ENCODE results near the gene THAP10.

Gene THAP10

DNA sequence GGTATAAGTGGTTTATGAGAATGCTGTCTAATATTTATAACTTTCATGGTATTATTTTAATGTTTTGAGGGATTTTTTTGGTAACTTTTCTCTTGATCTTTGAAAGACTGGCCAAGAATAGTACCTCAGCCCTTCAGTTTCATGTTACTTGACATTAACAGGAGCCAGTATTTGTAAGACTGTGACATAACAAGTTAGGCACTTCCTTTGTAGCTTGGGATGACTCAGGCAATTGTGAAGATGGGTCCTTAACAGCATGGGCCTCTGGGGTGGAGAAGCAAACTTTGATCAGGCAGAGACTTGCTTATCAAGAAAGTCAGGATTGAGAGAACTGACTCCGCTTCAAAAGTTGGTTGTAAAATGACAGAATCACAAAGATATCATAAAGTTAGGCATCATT is 9.9 kb upstream of the THAP10 start:
- Histone ChIP-seq H3K4me1 (no peaks in the 10 kb centered on the region), H3K9me3 (no peaks in the 10 kb centered on the region), H3K27me3 (no peaks in the 10 kb centered on the region), H3K4me3 (no peak overlapping the region), H3K27ac (no peak overlapping the region), H3K36me3 (peaks cover 9 to 47% (median 20%) of the 10 kb centered on the region in 3 donors)
- no peak for DNase-seq
- TF ChIP-seq, protein P1, sequence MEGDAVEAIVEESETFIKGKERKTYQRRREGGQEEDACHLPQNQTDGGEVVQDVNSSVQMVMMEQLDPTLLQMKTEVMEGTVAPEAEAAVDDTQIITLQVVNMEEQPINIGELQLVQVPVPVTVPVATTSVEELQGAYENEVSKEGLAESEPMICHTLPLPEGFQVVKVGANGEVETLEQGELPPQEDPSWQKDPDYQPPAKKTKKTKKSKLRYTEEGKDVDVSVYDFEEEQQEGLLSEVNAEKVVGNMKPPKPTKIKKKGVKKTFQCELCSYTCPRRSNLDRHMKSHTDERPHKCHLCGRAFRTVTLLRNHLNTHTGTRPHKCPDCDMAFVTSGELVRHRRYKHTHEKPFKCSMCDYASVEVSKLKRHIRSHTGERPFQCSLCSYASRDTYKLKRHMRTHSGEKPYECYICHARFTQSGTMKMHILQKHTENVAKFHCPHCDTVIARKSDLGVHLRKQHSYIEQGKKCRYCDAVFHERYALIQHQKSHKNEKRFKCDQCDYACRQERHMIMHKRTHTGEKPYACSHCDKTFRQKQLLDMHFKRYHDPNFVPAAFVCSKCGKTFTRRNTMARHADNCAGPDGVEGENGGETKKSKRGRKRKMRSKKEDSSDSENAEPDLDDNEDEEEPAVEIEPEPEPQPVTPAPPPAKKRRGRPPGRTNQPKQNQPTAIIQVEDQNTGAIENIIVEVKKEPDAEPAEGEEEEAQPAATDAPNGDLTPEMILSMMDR (IDR thresholded peaks at IDR 0.05) = no peak
- intact Hi-C loops (cut with DNase I; ENCODE audit: low total_unique reads) = no loop called here

DNA sequence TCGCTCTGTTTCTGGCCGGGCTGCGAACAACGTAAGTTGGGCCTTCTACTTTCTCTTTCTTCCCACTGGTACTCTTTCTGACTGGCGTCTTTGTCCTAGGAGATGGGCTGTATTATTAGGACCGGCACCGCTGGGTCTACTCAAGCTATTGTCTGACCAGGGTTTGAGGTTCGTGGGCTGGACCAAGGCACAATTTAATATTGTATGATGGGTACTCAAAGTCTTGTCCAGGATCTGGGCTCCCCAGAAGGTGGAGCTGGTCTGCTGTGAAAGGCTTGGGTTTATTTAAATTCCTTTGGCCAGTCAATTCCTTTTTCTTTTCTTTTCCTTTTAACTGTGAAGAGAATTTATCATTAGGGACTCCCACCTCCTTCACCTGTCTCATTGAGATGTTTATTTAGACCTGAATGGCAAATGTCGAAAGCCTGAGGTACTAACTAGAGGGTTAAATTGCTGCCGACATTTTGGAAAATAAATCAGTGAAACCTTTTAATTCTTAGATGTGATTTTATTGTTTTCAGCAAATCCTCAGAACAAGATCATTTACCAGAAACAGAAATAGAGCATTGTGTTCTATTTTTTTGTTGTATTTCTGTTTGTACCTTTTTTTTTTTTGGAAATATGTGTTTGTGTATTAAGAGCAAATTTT is 803 bp upstream of the THAP10 start:
- DNase-seq = peak in 1 of 2 donors; percentile 38
- peak overlapping the region; percentile 80 to 83 for H3K27ac ChIP-seq
- H3K27me3 ChIP-seq = no peaks in the 10 kb centered on the region
- TF ChIP-seq, protein P1 (IDR thresholded peaks at IDR 0.05) = peak in 1 of 2 experiments; percentile 42
- intact Hi-C loops (cut with DNase I; ENCODE audit: low total_unique reads) = no loop called here
- no peaks in the 10 kb centered on the region for H3K9me3 ChIP-seq
- peak overlapping the region; percentile 61 to 79 for H3K4me3 ChIP-seq
- peaks cover 0 to 21% (median 11%) of the 10 kb centered on the region in 4 donors for H3K4me1 ChIP-seq
- H3K36me3 ChIP-seq = peaks cover 3 to 4% (median 3%) of the 10 kb centered on the region in 3 donors

DNA sequence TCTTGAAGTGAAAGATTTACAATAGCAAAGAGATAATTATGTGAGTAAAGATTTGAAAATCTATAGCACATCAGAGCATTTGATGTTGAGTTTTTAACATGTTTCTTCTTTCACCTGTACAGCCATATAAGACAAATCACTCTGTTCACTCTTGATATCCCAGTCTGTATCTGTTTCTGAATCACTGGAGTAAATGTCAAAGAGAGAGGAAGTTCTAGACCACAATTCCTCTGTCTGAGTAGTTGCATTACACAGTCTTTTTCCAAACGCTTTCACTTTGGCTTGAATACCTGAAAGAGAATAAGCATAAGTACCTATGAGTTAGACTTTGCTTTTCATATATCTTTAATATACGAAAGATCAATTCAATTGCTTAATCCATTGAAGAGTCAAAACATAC is 9.9 kb downstream of the THAP10 start:
- DNase-seq = no peak
- Histone ChIP-seq H3K36me3 (no peaks in the 10 kb centered on the region), H3K4me1 (no peaks in the 10 kb centered on the region), H3K27me3 (no peaks in the 10 kb centered on the region), H3K9me3 (no peaks in the 10 kb centered on the region), H3K4me3 (no peak overlapping the region), H3K27ac (no peak overlapping the region)
- TF ChIP-seq, protein P1 (IDR thresholded peaks at IDR 0.05) = no peak
- intact Hi-C loops (cut with DNase I; ENCODE audit: low total_unique reads) = no loop called here

DNA sequence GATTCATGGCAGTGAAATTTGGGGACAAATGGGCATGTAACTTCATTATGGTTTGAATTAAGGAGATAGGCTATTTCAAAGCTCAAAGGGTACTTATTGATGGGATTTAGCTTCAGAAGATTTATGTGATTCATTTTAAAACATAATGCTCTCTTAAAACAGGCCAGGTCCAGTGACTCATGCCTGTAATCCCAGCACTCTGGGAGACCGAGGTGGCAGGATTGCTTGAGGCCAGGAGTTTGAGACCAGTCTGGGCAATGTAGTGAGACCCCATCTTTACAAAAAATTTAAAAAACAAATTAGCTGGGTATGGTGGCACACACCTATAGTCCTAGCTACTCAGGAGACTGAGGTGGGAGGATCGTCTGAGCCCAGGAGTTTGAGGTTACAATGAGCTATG is 11.5 kb downstream of the THAP10 start:
- Histone ChIP-seq H3K9me3 (no peaks in the 10 kb centered on the region), H3K4me1 (no peaks in the 10 kb centered on the region), H3K36me3 (no peaks in the 10 kb centered on the region), H3K27me3 (no peaks in the 10 kb centered on the region), H3K27ac (no peak overlapping the region), H3K4me3 (no peak overlapping the region)
- no peak for DNase-seq
- TF ChIP-seq, protein P1 (IDR thresholded peaks at IDR 0.05) = no peak
- intact Hi-C loops (cut with DNase I; ENCODE audit: low total_unique reads) = no loop called here

DNA sequence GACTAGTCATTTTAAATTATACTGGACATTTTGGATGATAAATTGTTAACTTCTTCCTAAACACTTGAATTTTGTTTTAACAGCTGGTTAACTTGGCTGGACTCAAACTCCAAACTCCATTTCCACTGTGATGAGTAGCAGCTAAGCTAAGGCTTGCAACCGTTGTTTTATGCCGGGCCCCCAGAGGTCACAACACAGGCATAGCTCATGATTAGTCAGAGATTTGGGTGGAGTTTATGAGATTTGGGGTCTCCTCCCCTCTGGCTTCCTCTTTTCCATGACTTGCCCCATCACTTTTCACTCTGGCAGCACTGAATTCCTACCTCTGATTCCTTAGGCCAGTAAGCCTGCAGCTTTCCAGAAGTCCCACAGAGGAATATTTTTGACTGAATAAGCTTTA is 12.8 kb downstream of the THAP10 start:
- Histone ChIP-seq H3K27me3 (no peaks in the 10 kb centered on the region), H3K4me1 (no peaks in the 10 kb centered on the region), H3K36me3 (no peaks in the 10 kb centered on the region), H3K27ac (no peak overlapping the region), H3K4me3 (no peak overlapping the region), H3K9me3 (no peaks in the 10 kb centered on the region)
- TF ChIP-seq, protein P1 (IDR thresholded peaks at IDR 0.05) = no peak
- no peak for DNase-seq
- intact Hi-C loops (cut with DNase I; ENCODE audit: low total_unique reads) = no loop called here
